Progenitor cell of endocrine pancreas (in vitro differentiated cells): Measurements from ENCODE around the gene PCA3. TPM values are rescaled to one million over a fixed set of nuclear protein-coding genes. Genes with fewer than 3 reads are reported as not detected.

Source experiments
- DNase-seq: peaks from one replicate; pipeline ENCODE4 v3.0.0; 2021; ENCODE audit warnings: low spot score; ENCODE audit not compliant: unreplicated experiment
- H3K27ac Mint-ChIP-seq: 2 replicates; pipeline ENCODE4 v1.8.0; 2021; ENCODE audit warnings: mild to moderate bottlenecking, moderate library complexity, mixed read lengths
- H3K27me3 Mint-ChIP-seq: 2 replicates; pipeline ENCODE4 v1.8.0; 2021; ENCODE audit warnings: mixed read lengths
- H3K36me3 Mint-ChIP-seq: 2 replicates; pipeline ENCODE4 v1.8.0; 2022; ENCODE audit warnings: mixed read lengths; ENCODE audit not compliant: insufficient read depth
- H3K4me1 Mint-ChIP-seq: 2 replicates; pipeline ENCODE4 v1.8.0; 2021; ENCODE audit warnings: low read depth, mixed read lengths
- H3K4me3 Mint-ChIP-seq: 2 replicates; pipeline ENCODE4 v1.8.0; 2021; ENCODE audit warnings: low read depth, mild to moderate bottlenecking, moderate library complexity, mixed read lengths
- H3K9me3 Mint-ChIP-seq: 2 replicates; pipeline ENCODE4 v1.8.0; 2021; ENCODE audit warnings: low read depth, mixed read lengths
- long read RNA-seq: library from polyadenylated mRNA; unstranded; transcript quantifications from one replicate; pipeline ENCODE4 v2.0.0, GENCODE V29; 2020
- total RNA-seq: library from RNA; stranded (reverse); gene quantifications from 2 replicates; pipeline ENCODE4 v1.2.1, GENCODE V29; 2021
- TF ChIP-seq, protein P1 (sequence below): fragments of 200-600 bp; sonication (generic); IDR thresholded peaks from one replicate; pipeline ENCODE4 v1.5.0; 2021; ENCODE audit warnings: antibody characterized with exemption, mild to moderate bottlenecking; ENCODE audit not compliant: unreplicated experiment

The PCA3 gene
- total RNA-seq = 0.22 and 0.31 TPM in 2 replicates
- long read RNA-seq = 0 reads

DNA sequence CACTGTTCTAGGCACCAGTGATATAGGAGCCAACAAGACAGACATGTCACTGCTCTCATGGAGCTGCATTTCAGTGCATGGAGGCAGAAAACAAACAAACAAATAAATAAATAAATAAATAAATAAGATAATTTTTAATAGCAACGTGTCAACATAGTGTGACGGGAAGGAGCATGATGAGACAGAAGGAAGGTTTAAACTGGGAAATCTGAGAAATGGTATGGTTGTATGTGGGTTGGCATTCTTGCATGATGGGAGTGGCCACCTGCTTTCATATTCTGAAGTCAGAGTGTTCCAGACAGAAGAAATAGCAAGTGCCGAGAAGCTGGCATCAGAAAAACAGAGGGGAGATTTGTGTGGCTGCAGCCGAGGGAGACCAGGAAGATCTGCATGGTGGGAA, at the start of gene PCA3:
Gene PCA3 (plus strand): TSS at position 301 of the 400 bp plus-strand sequence.
- no peaks in the 10 kb centered on the region for H3K36me3 Mint-ChIP-seq
- H3K27ac Mint-ChIP-seq = no peak within 1 kb of the TSS
- no peaks in the 10 kb centered on the region for H3K9me3 Mint-ChIP-seq
- TF ChIP-seq, protein P1, sequence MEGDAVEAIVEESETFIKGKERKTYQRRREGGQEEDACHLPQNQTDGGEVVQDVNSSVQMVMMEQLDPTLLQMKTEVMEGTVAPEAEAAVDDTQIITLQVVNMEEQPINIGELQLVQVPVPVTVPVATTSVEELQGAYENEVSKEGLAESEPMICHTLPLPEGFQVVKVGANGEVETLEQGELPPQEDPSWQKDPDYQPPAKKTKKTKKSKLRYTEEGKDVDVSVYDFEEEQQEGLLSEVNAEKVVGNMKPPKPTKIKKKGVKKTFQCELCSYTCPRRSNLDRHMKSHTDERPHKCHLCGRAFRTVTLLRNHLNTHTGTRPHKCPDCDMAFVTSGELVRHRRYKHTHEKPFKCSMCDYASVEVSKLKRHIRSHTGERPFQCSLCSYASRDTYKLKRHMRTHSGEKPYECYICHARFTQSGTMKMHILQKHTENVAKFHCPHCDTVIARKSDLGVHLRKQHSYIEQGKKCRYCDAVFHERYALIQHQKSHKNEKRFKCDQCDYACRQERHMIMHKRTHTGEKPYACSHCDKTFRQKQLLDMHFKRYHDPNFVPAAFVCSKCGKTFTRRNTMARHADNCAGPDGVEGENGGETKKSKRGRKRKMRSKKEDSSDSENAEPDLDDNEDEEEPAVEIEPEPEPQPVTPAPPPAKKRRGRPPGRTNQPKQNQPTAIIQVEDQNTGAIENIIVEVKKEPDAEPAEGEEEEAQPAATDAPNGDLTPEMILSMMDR = no peak
- no peak within 1 kb of the TSS for H3K4me3 Mint-ChIP-seq
- no peaks in the 10 kb centered on the region for H3K4me1 Mint-ChIP-seq
- peaks cover 21% of the 10 kb centered on the region for H3K27me3 Mint-ChIP-seq
- DNase-seq = no peak

DNA sequence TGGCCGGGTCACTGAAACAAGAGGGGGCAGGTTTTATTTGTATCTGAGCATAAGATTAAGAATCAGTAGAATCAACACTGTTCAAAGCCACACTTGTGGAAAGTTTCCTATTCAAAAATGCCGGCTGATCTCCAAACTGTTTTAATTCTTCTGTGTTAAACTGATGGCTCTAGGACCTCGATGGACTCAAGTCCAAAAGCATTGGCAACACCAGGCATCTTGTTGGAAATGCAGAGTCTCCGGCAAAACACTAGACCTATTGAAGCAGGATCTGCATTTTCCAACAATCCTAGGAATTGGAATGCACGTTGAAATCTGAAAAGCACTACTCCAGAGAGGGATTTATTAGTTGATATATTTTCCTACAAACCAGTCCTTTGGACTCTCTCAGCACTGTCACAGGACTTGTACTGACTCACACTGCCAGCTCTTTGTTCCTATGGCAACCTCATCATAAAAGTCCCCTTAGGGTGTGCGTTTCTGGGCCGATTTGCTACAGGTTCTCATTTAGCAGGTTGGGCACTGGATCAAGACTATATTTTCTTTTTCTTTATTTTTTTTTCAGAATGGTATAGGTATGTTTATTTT, 48.1 kb upstream of the PCA3 start:
- TF ChIP-seq, protein P1 = no peak
- H3K9me3 Mint-ChIP-seq = no peaks in the 10 kb centered on the region
- H3K27me3 Mint-ChIP-seq = peaks cover 11% of the 10 kb centered on the region
- H3K27ac Mint-ChIP-seq = no peak overlapping the region
- no peaks in the 10 kb centered on the region for H3K36me3 Mint-ChIP-seq
- no peak for DNase-seq
- peaks cover 28% of the 10 kb centered on the region for H3K4me1 Mint-ChIP-seq
- no peak overlapping the region for H3K4me3 Mint-ChIP-seq

DNA sequence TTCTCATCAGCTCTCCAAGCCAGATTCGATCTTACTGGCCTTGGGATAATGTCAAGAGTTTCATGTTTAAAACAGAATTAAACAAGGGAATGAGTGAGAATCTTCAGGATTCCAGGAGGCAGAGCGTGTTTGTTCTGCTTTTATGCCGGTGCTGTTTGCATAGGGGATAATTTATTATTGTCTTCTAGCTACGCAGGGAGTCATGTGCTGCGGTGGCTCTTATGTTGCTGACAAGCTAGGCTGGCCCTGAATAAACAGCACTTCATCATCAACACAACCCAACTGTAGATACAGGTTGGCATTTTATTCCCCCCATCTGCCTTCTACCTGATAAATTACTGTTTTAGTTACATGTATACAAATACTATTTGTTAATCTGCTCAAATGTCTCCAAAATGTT, 47.1 kb upstream of the PCA3 start:
- TF ChIP-seq, protein P1 = no peak
- H3K36me3 Mint-ChIP-seq = no peaks in the 10 kb centered on the region
- no peak for DNase-seq
- H3K27ac Mint-ChIP-seq = no peak overlapping the region
- H3K27me3 Mint-ChIP-seq = peaks cover 7% of the 10 kb centered on the region
- H3K9me3 Mint-ChIP-seq = no peaks in the 10 kb centered on the region
- no peak overlapping the region for H3K4me3 Mint-ChIP-seq
- peaks cover 28% of the 10 kb centered on the region for H3K4me1 Mint-ChIP-seq

DNA sequence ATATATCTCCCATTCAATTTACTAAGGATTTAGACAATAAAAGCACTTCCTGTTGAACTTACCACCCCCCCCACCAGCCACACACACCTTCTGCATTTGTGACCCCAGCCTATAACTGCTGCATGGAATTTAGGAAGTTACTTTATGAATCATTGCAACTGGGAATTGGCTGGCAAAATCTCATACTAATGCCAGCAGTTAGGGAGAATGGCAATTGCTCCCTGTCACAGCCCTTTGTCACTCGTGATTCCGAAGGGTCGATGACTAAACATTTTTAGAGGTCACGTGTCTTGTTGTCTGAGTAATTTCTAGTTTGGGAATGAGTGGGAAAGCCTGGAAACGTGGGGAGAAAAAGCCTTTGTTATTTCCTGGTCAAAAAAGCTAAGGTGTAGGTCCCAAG, 46.6 kb upstream of the PCA3 start:
- Mint-ChIP-seq H3K4me1 (peaks cover 28% of the 10 kb centered on the region), H3K9me3 (no peaks in the 10 kb centered on the region), H3K36me3 (no peaks in the 10 kb centered on the region), H3K27me3 (peaks cover 7% of the 10 kb centered on the region), H3K27ac (no peak overlapping the region), H3K4me3 (no peak overlapping the region)
- no peak for DNase-seq
- TF ChIP-seq, protein P1 = no peak

DNA sequence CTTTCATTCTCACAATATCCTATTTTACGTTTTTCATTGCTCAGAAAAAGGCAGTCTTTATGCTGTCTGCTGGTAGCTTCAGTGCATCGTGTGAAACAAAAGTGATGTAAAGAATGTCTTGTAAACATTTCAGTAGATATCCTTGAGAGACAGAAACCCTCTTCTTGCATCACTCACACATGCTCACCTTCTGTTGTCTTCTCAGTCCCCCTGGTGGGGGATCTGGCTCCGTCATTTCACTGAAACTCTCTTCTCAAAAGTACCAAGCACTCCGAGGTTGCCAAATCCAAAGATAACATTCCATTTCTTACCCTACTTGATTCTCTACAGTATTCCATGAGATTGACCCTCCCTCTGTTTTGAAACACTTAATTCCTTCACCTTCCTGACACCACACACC, 46.1 kb upstream of the PCA3 start:
- TF ChIP-seq, protein P1 = peak; percentile 28
- Mint-ChIP-seq H3K27me3 (peaks cover 10% of the 10 kb centered on the region), H3K4me1 (peaks cover 26% of the 10 kb centered on the region), H3K9me3 (no peaks in the 10 kb centered on the region), H3K36me3 (no peaks in the 10 kb centered on the region), H3K4me3 (no peak overlapping the region), H3K27ac (no peak overlapping the region)
- DNase-seq = no peak
